GM23338 (cell line): ENCODE measurements around the gene SIK2. TPM values are rescaled to one million over a fixed set of nuclear protein-coding genes. Genes with fewer than 3 reads are reported as not detected.
A peak's percentile ranks its signal among the peaks of the same experiment; 100 is the strongest.

Source experiments
- ATAC-seq: fragments of 200-7000 bp; cut with Tn5 transposase; 3 replicates; pipeline ENCODE4 v1.9.1; 2020
- DNase-seq: peaks from one replicate; pipeline ENCODE4 v3.0.0-alpha.2; 2015; ENCODE audit warnings: low spot score
- H2AFZ ChIP-seq: fragments of 200-600 bp; sonication (generic); 2 replicates; pipeline ENCODE4 v1.8.0; 2016; ENCODE audit warnings: antibody characterized with exemption, mild to moderate bottlenecking, moderate library complexity
- H3F3A ChIP-seq: fragments of 200-600 bp; sonication (generic); replicated peaks from 2 replicates; pipeline ENCODE4 v1.8.0; 2017; ENCODE audit warnings: antibody characterized with exemption, mixed run types, low read depth
- H3K27ac ChIP-seq: fragments of 200-600 bp; sonication (generic); 2 replicates; pipeline ENCODE4 v1.6.1; 2016; ENCODE audit warnings: low read depth
- H3K27me3 ChIP-seq: fragments of 200-600 bp; sonication (generic); 2 replicates; pipeline ENCODE4 v1.8.0; 2016; ENCODE audit warnings: mild to moderate bottlenecking, mixed run types, moderate library complexity; ENCODE audit not compliant: insufficient read depth
- H3K36me3 ChIP-seq: fragments of 200-600 bp; sonication (generic); 2 replicates; pipeline ENCODE4 v1.8.0; 2016; ENCODE audit warnings: mild to moderate bottlenecking; ENCODE audit not compliant: insufficient read depth
- H3K4me1 ChIP-seq: fragments of 200-600 bp; sonication (generic); 2 replicates; pipeline ENCODE4 v1.8.0; 2016; ENCODE audit warnings: mild to moderate bottlenecking, moderate library complexity; ENCODE audit not compliant: insufficient read depth
- H3K4me2 ChIP-seq: fragments of 200-600 bp; sonication (generic); 2 replicates; pipeline ENCODE4 v1.7.1; 2017; ENCODE audit warnings: mixed run types
- H3K4me3 ChIP-seq: fragments of 200-600 bp; sonication (generic); 2 replicates; pipeline ENCODE4 v1.6.1; 2016; ENCODE audit warnings: mixed run types
- H3K79me2 ChIP-seq: fragments of 200-600 bp; sonication (generic); replicated peaks from 2 replicates; pipeline ENCODE4 v1.8.0; 2017; ENCODE audit warnings: mild to moderate bottlenecking; ENCODE audit not compliant: insufficient read depth
- H3K9me2 ChIP-seq: fragments of 200-600 bp; sonication (generic); 2 replicates; pipeline ENCODE4 v1.8.0; 2017; ENCODE audit not compliant: insufficient read depth
- H4K20me1 ChIP-seq: fragments of 200-600 bp; sonication (generic); replicated peaks from 2 replicates; pipeline ENCODE4 v1.8.0; 2017; ENCODE audit warnings: mild to moderate bottlenecking; ENCODE audit not compliant: insufficient read depth
- H3K27ac Mint-ChIP-seq: 2 replicates; pipeline ENCODE4 v1.8.0; 2020; ENCODE audit warnings: inconsistent platforms, mild to moderate bottlenecking, moderate library complexity, mixed read lengths
- H3K27me3 Mint-ChIP-seq: 3 replicates; pipeline ENCODE4 v1.8.0; 2022; ENCODE audit warnings: low read depth, mild to moderate bottlenecking, moderate library complexity, mixed read lengths, inconsistent platforms; ENCODE audit not compliant: insufficient read depth, poor library complexity
- H3K36me3 Mint-ChIP-seq: 3 replicates; pipeline ENCODE4 v1.8.0; 2021; ENCODE audit warnings: low read depth, mild to moderate bottlenecking, inconsistent platforms, moderate library complexity, mixed read lengths
- H3K4me1 Mint-ChIP-seq: 3 replicates; pipeline ENCODE4 v1.8.0; 2020; ENCODE audit warnings: mild to moderate bottlenecking, inconsistent platforms, mixed read lengths
- H3K4me3 Mint-ChIP-seq: 3 replicates; pipeline ENCODE4 v1.8.0; 2021; ENCODE audit warnings: moderate library complexity, mild to moderate bottlenecking, inconsistent platforms, mixed read lengths
- H3K9me3 Mint-ChIP-seq: 3 replicates; pipeline ENCODE4 v1.8.0; 2020; ENCODE audit warnings: moderate library complexity, mild to moderate bottlenecking, inconsistent platforms, mixed read lengths
- CREB1 ChIP-seq: fragments of 250-450 bp; sonication (Bioruptor Pico); IDR thresholded peaks from 2 replicates; pipeline ENCODE4 v1.5.0; 2020; ENCODE audit warnings: low read depth, mild to moderate bottlenecking, moderate library complexity
- CTCF ChIP-seq, 2 experiments: fragments of 200-600 bp in 1 of 2; sonication (generic) in 1 of 2; conservative IDR thresholded peaks; 2 replicates each; pipeline versions ENCODE4 v1.5.1 to v1.6.1; 2016 to 2017; ENCODE audit warnings: antibody characterized with exemption in 2 of 2, low read depth in 2 of 2, mild to moderate bottlenecking in 2 of 2, moderate library complexity in 1 of 2
- ETS1 ChIP-seq: IDR thresholded peaks from 2 replicates; pipeline ENCODE4 v1.6.1; 2016; ENCODE audit warnings: antibody characterized with exemption
- EZH2 ChIP-seq: fragments of 200-600 bp; sonication (generic); IDR thresholded peaks from one replicate; pipeline ENCODE4 v1.8.0; 2017; ENCODE audit warnings: antibody characterized with exemption, mild to moderate bottlenecking, low read depth; ENCODE audit not compliant: unreplicated experiment
- EZH2phosphoT487 ChIP-seq: fragments of 200-600 bp; sonication (generic); IDR thresholded peaks from one replicate; pipeline ENCODE4 v1.8.1; 2018; ENCODE audit warnings: antibody characterized with exemption; ENCODE audit not compliant: unreplicated experiment
- JUNB ChIP-seq: IDR thresholded peaks from one replicate; pipeline ENCODE4 v1.6.1; 2016; ENCODE audit warnings: antibody characterized with exemption; ENCODE audit not compliant: unreplicated experiment
- NANOG ChIP-seq: IDR thresholded peaks from 2 replicates; pipeline ENCODE4 v1.6.1; 2016; ENCODE audit warnings: antibody characterized with exemption, borderline replicate concordance
- POLR2AphosphoS5 ChIP-seq: IDR thresholded peaks from 2 replicates; pipeline ENCODE4 v1.6.1; 2016; ENCODE audit warnings: antibody characterized with exemption, low read depth
- STAT1 ChIP-seq: IDR thresholded peaks from one replicate; pipeline ENCODE4 v1.6.1; 2016; ENCODE audit warnings: antibody characterized with exemption; ENCODE audit not compliant: unreplicated experiment
- ZNF114 ChIP-seq: fragments of 250-450 bp; sonication (Bioruptor Pico); IDR thresholded peaks from 2 replicates; pipeline ENCODE4 v1.5.0; 2020; ENCODE audit warnings: mild to moderate bottlenecking, moderate library complexity
- ZNF331 ChIP-seq: fragments of 250-450 bp; sonication (Bioruptor Pico); IDR thresholded peaks from 2 replicates; pipeline ENCODE4 v1.5.0; 2020; ENCODE audit warnings: low read depth, mild to moderate bottlenecking, moderate library complexity
- ZNF462 ChIP-seq: fragments of 250-450 bp; sonication (Bioruptor Pico); IDR thresholded peaks from 2 replicates; pipeline ENCODE4 v1.5.0; 2020; ENCODE audit warnings: mild to moderate bottlenecking, moderate library complexity
- polyA plus RNA-seq: library from polyadenylated mRNA; unstranded; fragments of >200 nt; fragmentation: Nextera tagmentation; extraction: Ambion mirVana; gene quantifications from 2 replicates; pipeline ENCODE4 v1.2.1, GENCODE V29; 2016
- total RNA-seq: library from RNA; depleted of rRNA; stranded (reverse); fragments of >200 nt; shearing (Covaris generic); gene quantifications from 2 replicates; pipeline ENCODE4 v1.2.3, GENCODE V29; 2014

Gene SIK2
- total and polyA plus RNA-seq, 2 experiments from 2014 or later = 2.3 to 6.7 TPM

GRCh38 chr11:111766834-111767142 lies 164.5 kb downstream of the SIK2 start:
- Histone ChIP-seq H3F3A (peaks cover 12% of the 10 kb centered on the region; the same call in 1 of the 2 replicates), H2AFZ (peak overlapping the region; percentile 64), H4K20me1 (peaks cover 18% of the 10 kb centered on the region), H3K36me3 (peaks cover 26% of the 10 kb centered on the region), H3K27me3 (no peaks in the 10 kb centered on the region), H3K4me3 (peak overlapping the region; percentile 95), H3K79me2 (peaks cover 41% of the 10 kb centered on the region), H3K4me2 (peak overlapping the region; percentile 75), H3K4me1 (peaks cover 46% of the 10 kb centered on the region), H3K27ac (peak overlapping the region; percentile 91), H3K9me2 (no peaks in the 10 kb centered on the region)
- Mint-ChIP-seq H3K27ac (peak overlapping the region; percentile 99), H3K4me1 (peaks cover 52% of the 10 kb centered on the region), H3K4me3 (peak overlapping the region; percentile 100), H3K27me3 (peaks cover 7% of the 10 kb centered on the region), H3K36me3 (peaks cover 36% of the 10 kb centered on the region), H3K9me3 (no peaks in the 10 kb centered on the region)
- ATAC-seq (no peak), DNase-seq (no peak)
- TF ChIP-seq EZH2 (no peak), ZNF462 (CRISPR knock-in tag) (no peak), STAT1 (no peak), CREB1 (CRISPR knock-in tag) (no peak)

- no peaks in the 10 kb centered on the region for H3K36me3 ChIP-seq
- DNase-seq = no peak
- Mint-ChIP-seq H3K9me3 (no peaks in the 10 kb centered on the region), H3K36me3 (no peaks in the 10 kb centered on the region; the same call in 2 of the 3 replicates), H3K27me3 (peaks cover 7% of the 10 kb centered on the region), H3K4me1 (peaks cover 32% of the 10 kb centered on the region), H3K27ac (no peak overlapping the region), H3K4me3 (no peak overlapping the region; the same call in 2 of the 3 replicates)
- H3K9me2 ChIP-seq = no peaks in the 10 kb centered on the region
- H3K4me1 ChIP-seq = peaks cover 33% of the 10 kb centered on the region
- peaks cover 12% of the 10 kb centered on the region; the same call in 1 of the 2 replicates for H3F3A ChIP-seq
- no peaks in the 10 kb centered on the region for H3K27me3 ChIP-seq
- H3K4me3 ChIP-seq = peak overlapping the region; percentile 23; the same call in 1 of the 2 replicates
- no peaks in the 10 kb centered on the region for H4K20me1 ChIP-seq
- H3K79me2 ChIP-seq = peaks cover 2% of the 10 kb centered on the region; the same call in 1 of the 2 replicates
- peak overlapping the region; percentile 44; the same call in 1 of the 2 replicates for H3K4me2 ChIP-seq
- no peak overlapping the region for H3K27ac ChIP-seq
- no peak for ATAC-seq
- no peak overlapping the region for H2AFZ ChIP-seq
- TF ChIP-seq POLR2AphosphoS5 (no peak), CTCF (conservative IDR thresholded peaks at IDR 0.05; ENCODE audit: low read depth in 2 of 2) (no peak), JUNB (no peak), ZNF331 (CRISPR knock-in tag) (no peak), NANOG (no peak), EZH2 (no peak), ZNF114 (CRISPR knock-in tag) (no peak), EZH2phosphoT487 (no peak), STAT1 (no peak), ETS1 (no peak)
Observed at GRCh38 chr11:111770581-111771134, 168.4 kb downstream of the SIK2 start.
